ENCODE data around the gene MYO1B. TPM values are rescaled to one million over a fixed set of nuclear protein-coding genes. Genes with fewer than 3 reads are reported as not detected.

Gene MYO1B
- polyA plus RNA-seq, 6 donors from 2014 or later: 4.6 to 25.4 (median 13.1) TPM

- DNase-seq (no peak), ATAC-seq (ENCODE audit: low read depth in 2 of 2) (no peak)
- H3K27ac Mint-ChIP-seq: no peak overlapping the region
- H3K4me1 Mint-ChIP-seq: peaks cover 0 to 4% (median 3%) of the 10 kb centered on the region in 3 donors
- no peak overlapping the region for H3K4me3 Mint-ChIP-seq
- H3K36me3 Mint-ChIP-seq: peaks cover 0 to 6% of the 10 kb centered on the region in 2 donors
- H3K27me3 Mint-ChIP-seq: peaks cover 0 to 7% (median 3%) of the 10 kb centered on the region in 3 donors
- H3K9me3 Mint-ChIP-seq: peaks cover 0 to 30% (median 15%) of the 10 kb centered on the region in 7 donors
These were observed 30.0 kb upstream of the MYO1B start for GRCh38 chr2:191215230-191215629.

GRCh38 chr2:191215666-191216065 lies 29.5 kb upstream of the MYO1B start:
- H3K4me3 Mint-ChIP-seq: no peak overlapping the region
- H3K4me1 Mint-ChIP-seq: peaks cover 3 to 8% (median 7%) of the 10 kb centered on the region in 3 donors
- no peak for DNase-seq
- H3K9me3 Mint-ChIP-seq: peaks cover 0 to 25% (median 16%) of the 10 kb centered on the region in 7 donors
- H3K36me3 Mint-ChIP-seq: peaks cover 0 to 6% of the 10 kb centered on the region in 2 donors
- ATAC-seq (ENCODE audit: low read depth in 2 of 2): no peak
- H3K27ac Mint-ChIP-seq: no peak overlapping the region
- peaks cover 0 to 7% (median 3%) of the 10 kb centered on the region in 3 donors for H3K27me3 Mint-ChIP-seq

- H3K36me3 Mint-ChIP-seq: peaks cover 0 to 6% of the 10 kb centered on the region in 2 donors
- peaks cover 0 to 7% (median 3%) of the 10 kb centered on the region in 3 donors for H3K27me3 Mint-ChIP-seq
- DNase-seq (no peak), ATAC-seq (ENCODE audit: low read depth in 2 of 2) (no peak)
- peaks cover 0 to 14% (median 9%) of the 10 kb centered on the region in 7 donors for H3K9me3 Mint-ChIP-seq
- no peak overlapping the region for H3K27ac Mint-ChIP-seq
- no peak overlapping the region for H3K4me3 Mint-ChIP-seq
- peaks cover 9 to 25% (median 12%) of the 10 kb centered on the region in 3 donors for H3K4me1 Mint-ChIP-seq
These were observed 27.6 kb upstream of the MYO1B start for GRCh38 chr2:191217580-191217979.

- peak; percentile 67 to 78 for ATAC-seq (ENCODE audit: low read depth in 2 of 2)
These were observed 26.8 kb upstream of the MYO1B start for GRCh38 chr2:191218292-191218898.

GRCh38 chr2:191220671-191221070 lies 24.5 kb upstream of the MYO1B start:
- ATAC-seq (ENCODE audit: low read depth in 2 of 2) (no peak), DNase-seq (no peak)
- Mint-ChIP-seq H3K4me3 (peak overlapping the region in 1 of 8 donors; percentile 0), H3K9me3 (peaks cover 0 to 6% (median 4%) of the 10 kb centered on the region in 7 donors), H3K36me3 (no peaks in the 10 kb centered on the region), H3K27me3 (no peaks in the 10 kb centered on the region), H3K27ac (peak overlapping the region in 1 of 6 donors; percentile 2), H3K4me1 (peaks cover 9 to 27% (median 16%) of the 10 kb centered on the region in 3 donors)

More at GRCh38 chr2:191218292-191218898, 26.8 kb upstream of the MYO1B start:
- Mint-ChIP-seq H3K4me1 (peaks cover 9 to 27% (median 16%) of the 10 kb centered on the region in 3 donors), H3K36me3 (no peaks in the 10 kb centered on the region), H3K9me3 (peaks cover 0 to 7% (median 5%) of the 10 kb centered on the region in 7 donors), H3K4me3 (no peak overlapping the region), H3K27me3 (peaks cover 0 to 4% (median 3%) of the 10 kb centered on the region in 3 donors), H3K27ac (no peak overlapping the region)
- DNase-seq: peak; percentile 43

GRCh38 chr2:191221666-191222065 lies 23.5 kb upstream of the MYO1B start:
- H3K27ac Mint-ChIP-seq: no peak overlapping the region
- no peak for DNase-seq
- no peaks in the 10 kb centered on the region for H3K27me3 Mint-ChIP-seq
- peaks cover 0 to 6% (median 4%) of the 10 kb centered on the region in 7 donors for H3K9me3 Mint-ChIP-seq
- no peak for ATAC-seq (ENCODE audit: low read depth in 2 of 2)
- H3K4me3 Mint-ChIP-seq: no peak overlapping the region
- H3K36me3 Mint-ChIP-seq: no peaks in the 10 kb centered on the region
- H3K4me1 Mint-ChIP-seq: peaks cover 9 to 27% (median 16%) of the 10 kb centered on the region in 3 donors

GRCh38 chr2:191222507-191222906 lies 22.7 kb upstream of the MYO1B start:
- H3K9me3 Mint-ChIP-seq: peaks cover 0 to 6% (median 4%) of the 10 kb centered on the region in 7 donors
- ATAC-seq (ENCODE audit: low read depth in 2 of 2) (peak in 1 of 2 donors; percentile 16), DNase-seq (no peak)
- no peak overlapping the region for H3K4me3 Mint-ChIP-seq
- no peak overlapping the region for H3K27ac Mint-ChIP-seq
- H3K27me3 Mint-ChIP-seq: no peaks in the 10 kb centered on the region
- peaks cover 9 to 27% (median 16%) of the 10 kb centered on the region in 3 donors for H3K4me1 Mint-ChIP-seq
- H3K36me3 Mint-ChIP-seq: no peaks in the 10 kb centered on the region

GRCh38 chr2:191222952-191223351 lies 22.3 kb upstream of the MYO1B start:
- no peak for ATAC-seq (ENCODE audit: low read depth in 2 of 2)
- no peaks in the 10 kb centered on the region for H3K27me3 Mint-ChIP-seq
- peak overlapping the region in 1 of 6 donors; percentile 10 for H3K27ac Mint-ChIP-seq
- peaks cover 9 to 27% (median 16%) of the 10 kb centered on the region in 3 donors for H3K4me1 Mint-ChIP-seq
- peaks cover 0 to 6% (median 4%) of the 10 kb centered on the region in 7 donors for H3K9me3 Mint-ChIP-seq
- no peak overlapping the region for H3K4me3 Mint-ChIP-seq
- DNase-seq: no peak
- H3K36me3 Mint-ChIP-seq: no peaks in the 10 kb centered on the region

GRCh38 chr2:191225126-191225525 lies 20.1 kb upstream of the MYO1B start:
- ATAC-seq (ENCODE audit: low read depth in 2 of 2) (no peak), DNase-seq (no peak)
- no peak overlapping the region for H3K27ac Mint-ChIP-seq
- H3K4me1 Mint-ChIP-seq: peaks cover 7 to 24% (median 16%) of the 10 kb centered on the region in 3 donors
- no peak overlapping the region for H3K4me3 Mint-ChIP-seq
- no peaks in the 10 kb centered on the region for H3K27me3 Mint-ChIP-seq
- H3K9me3 Mint-ChIP-seq: peaks cover 0 to 6% (median 4%) of the 10 kb centered on the region in 7 donors
- H3K36me3 Mint-ChIP-seq: no peaks in the 10 kb centered on the region

- Mint-ChIP-seq H3K4me3 (no peak overlapping the region), H3K36me3 (no peaks in the 10 kb centered on the region), H3K9me3 (peaks cover 0 to 6% (median 1%) of the 10 kb centered on the region in 7 donors), H3K4me1 (peaks cover 1 to 18% (median 13%) of the 10 kb centered on the region in 3 donors), H3K27me3 (no peaks in the 10 kb centered on the region), H3K27ac (no peak overlapping the region)
- DNase-seq (no peak), ATAC-seq (ENCODE audit: low read depth in 2 of 2) (no peak)
These were observed 19.5 kb upstream of the MYO1B start for GRCh38 chr2:191225690-191226089.

GRCh38 chr2:191226196-191226595 lies 19.0 kb upstream of the MYO1B start:
- Mint-ChIP-seq H3K27me3 (no peaks in the 10 kb centered on the region), H3K27ac (no peak overlapping the region), H3K9me3 (peaks cover 0 to 4% (median 0%) of the 10 kb centered on the region in 7 donors), H3K36me3 (no peaks in the 10 kb centered on the region), H3K4me1 (peaks cover 0 to 13% (median 8%) of the 10 kb centered on the region in 3 donors), H3K4me3 (no peak overlapping the region)
- ATAC-seq (ENCODE audit: low read depth in 2 of 2) (no peak), DNase-seq (no peak)

GRCh38 chr2:191228333-191228732 lies 16.9 kb upstream of the MYO1B start:
- no peaks in the 10 kb centered on the region for H3K4me1 Mint-ChIP-seq
- no peaks in the 10 kb centered on the region for H3K36me3 Mint-ChIP-seq
- ATAC-seq (ENCODE audit: low read depth in 2 of 2) (no peak), DNase-seq (no peak)
- H3K27me3 Mint-ChIP-seq: no peaks in the 10 kb centered on the region
- no peak overlapping the region for H3K27ac Mint-ChIP-seq
- H3K9me3 Mint-ChIP-seq: no peaks in the 10 kb centered on the region
- no peak overlapping the region for H3K4me3 Mint-ChIP-seq

- DNase-seq: no peak
These were observed 16.3 kb upstream of the MYO1B start for GRCh38 chr2:191228861-191229260.

GRCh38 chr2:191230174-191230573 lies 15.0 kb upstream of the MYO1B start:
- no peaks in the 10 kb centered on the region for H3K4me1 Mint-ChIP-seq

More at GRCh38 chr2:191228861-191229260, 16.3 kb upstream of the MYO1B start:
- H3K4me1 Mint-ChIP-seq: no peaks in the 10 kb centered on the region
- no peak for ATAC-seq (ENCODE audit: low read depth in 2 of 2)
- no peak overlapping the region for H3K4me3 Mint-ChIP-seq
- no peaks in the 10 kb centered on the region for H3K27me3 Mint-ChIP-seq
- H3K36me3 Mint-ChIP-seq: no peaks in the 10 kb centered on the region
- H3K27ac Mint-ChIP-seq: peak overlapping the region in 1 of 6 donors; percentile 24
- no peaks in the 10 kb centered on the region for H3K9me3 Mint-ChIP-seq

More at GRCh38 chr2:191230174-191230573, 15.0 kb upstream of the MYO1B start:
- no peak overlapping the region for H3K4me3 Mint-ChIP-seq
- H3K9me3 Mint-ChIP-seq: no peaks in the 10 kb centered on the region
- H3K27me3 Mint-ChIP-seq: no peaks in the 10 kb centered on the region
- ATAC-seq (ENCODE audit: low read depth in 2 of 2): no peak
- no peak for DNase-seq
- no peaks in the 10 kb centered on the region for H3K36me3 Mint-ChIP-seq
- H3K27ac Mint-ChIP-seq: no peak overlapping the region
